Renal pelvis (tissue), 4 donors: ENCODE data around the gene TMEM80. TPM values are rescaled to one million over a fixed set of nuclear protein-coding genes. Genes with fewer than 3 reads are reported as not detected.
"Not testable (repeated sequence)": the region's sequence is repeated elsewhere in the genome, so short reads cannot be mapped to it uniquely, and the experiment has no call there.

Experiments used
- DNase-seq: peaks from one replicate; pipeline ENCODE4 v3.0.0-alpha.2; 2013
- polyA plus RNA-seq, 3 donors: library from polyadenylated mRNA; unstranded; fragments of 120-200 nt; gene quantifications; one replicate each; pipeline ENCODE4 v1.2.1, GENCODE V29; 2013; ENCODE audit not compliant: insufficient read length in 3 of 3

The TMEM80 gene
- polyA plus RNA-seq, 3 donors: 41.9 to 62.1 (median 59.9) TPM

DNA sequence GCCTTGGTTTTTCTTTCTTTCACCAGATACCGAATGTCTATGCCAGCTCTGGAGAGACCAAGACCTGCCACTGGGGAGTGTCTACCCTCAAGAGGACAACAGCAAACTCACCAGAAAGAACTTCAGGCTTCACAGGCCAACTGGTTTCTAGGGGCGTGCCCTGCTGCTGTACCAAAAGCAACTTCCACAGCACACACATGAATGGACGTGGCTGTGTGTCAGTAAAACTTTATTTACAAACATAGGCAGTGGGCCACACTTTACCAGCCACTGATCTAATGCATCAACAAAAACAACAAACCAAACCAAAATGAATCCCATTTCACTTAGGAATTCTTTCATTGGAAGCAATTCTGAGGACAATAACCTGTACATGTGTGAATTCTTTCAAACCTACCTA lies 17.3 kb upstream of the TMEM80 start:
- no peak for DNase-seq

DNA sequence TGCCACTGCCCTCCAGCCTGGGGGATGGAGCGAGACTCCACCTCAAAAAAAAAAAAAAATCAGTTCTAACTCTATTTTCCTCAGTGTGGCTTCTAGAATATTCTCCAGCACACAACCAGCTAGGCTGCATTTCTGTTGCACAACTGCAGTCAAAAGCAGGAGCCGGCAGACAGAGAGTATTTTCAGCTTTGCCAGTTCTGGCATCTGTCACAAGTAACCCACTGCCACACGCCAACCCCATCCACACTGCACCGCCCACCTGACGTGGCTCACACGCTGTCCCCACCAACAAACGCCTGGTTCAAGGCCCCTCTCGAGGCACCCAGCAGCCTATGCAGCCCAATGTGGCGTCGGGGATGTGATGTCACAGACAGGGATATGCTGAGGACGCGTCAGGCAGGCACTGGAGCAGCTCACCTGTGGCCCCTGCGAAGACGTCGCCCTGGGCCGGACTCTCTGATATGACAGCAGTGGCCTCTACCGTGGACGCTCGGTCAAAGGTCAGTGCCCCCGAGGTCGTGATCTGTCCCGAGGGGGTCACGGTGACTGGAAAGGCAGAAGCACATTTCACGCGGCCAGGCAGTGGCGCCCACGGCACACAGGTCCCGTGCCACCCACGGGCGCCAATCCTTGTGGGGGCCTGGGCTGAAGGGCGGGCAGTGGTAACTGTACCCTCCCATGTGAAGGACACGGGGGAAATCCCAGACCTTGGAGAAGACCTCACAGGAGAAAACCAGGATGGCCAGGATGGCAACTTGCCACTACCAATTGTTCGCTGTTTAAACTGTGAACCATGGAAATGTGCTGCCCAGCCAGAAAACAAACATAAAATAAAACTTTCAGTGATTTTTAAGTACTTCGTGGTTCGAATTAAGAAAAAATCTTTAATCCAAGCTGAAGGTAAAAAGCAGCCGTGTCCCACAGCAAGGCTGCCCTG lies 16.1 kb upstream of the TMEM80 start:
- no peak for DNase-seq

GRCh38 chr11:680476-680875 lies 15.1 kb upstream of the TMEM80 start:
- DNase-seq: no peak

DNA sequence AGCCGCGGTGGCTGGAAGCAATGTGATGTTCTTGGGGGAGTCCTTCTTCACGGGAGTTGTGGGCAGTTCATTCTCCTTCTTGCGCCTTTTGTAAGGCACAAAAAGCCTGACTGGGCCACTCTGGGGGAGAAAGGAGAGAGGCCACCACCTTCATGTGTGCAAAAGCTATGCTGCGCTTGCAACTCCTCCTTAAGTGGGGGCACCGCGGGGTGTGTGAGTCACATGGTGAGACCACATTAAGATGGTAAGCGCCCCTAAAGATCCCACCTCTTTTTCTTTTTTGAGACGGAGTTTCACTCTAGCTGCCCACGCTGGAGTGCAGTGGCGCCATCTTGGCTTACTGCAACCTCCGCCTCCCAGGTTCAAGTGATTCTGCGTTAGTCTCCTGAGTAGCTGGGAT lies 14.6 kb upstream of the TMEM80 start:
- no peak for DNase-seq

DNA sequence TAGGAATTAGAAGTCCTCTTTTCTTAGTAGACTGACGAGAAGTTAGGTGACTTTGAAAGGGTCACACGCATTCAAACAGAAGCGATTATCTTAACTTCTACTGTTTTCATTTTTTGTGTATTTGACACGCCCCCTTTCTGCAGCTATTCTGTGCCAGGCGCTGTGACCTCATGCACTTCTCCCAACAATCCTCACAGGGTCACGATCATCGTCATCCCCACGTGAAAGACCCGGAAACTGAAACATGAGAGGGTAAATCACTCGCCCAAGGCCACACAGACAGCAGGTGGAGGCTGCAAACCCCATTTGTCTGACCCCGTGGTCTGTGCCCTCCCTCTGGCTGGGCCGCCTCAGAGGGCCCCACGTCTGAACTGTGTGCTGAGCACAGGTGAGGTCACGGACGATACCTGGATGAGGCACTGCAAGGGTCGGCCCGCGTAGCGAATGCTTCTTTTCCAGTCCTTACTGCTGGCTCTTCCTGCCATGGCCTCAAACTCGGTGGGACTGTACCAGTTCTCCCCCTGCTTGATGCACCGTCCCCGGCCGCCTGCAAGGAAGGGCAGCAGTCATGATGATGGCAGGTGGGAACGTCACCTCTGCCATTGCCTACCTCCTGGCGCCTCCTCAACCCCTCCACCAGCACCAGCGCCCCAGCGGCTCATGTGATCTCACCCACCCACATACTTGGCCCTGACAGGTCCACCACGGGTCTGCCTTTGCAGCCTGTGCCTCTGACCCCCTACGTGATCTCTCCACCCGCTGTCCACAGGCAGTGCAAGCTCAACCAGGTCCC lies 9.0 kb upstream of the TMEM80 start:
- DNase-seq: no peak

DNA sequence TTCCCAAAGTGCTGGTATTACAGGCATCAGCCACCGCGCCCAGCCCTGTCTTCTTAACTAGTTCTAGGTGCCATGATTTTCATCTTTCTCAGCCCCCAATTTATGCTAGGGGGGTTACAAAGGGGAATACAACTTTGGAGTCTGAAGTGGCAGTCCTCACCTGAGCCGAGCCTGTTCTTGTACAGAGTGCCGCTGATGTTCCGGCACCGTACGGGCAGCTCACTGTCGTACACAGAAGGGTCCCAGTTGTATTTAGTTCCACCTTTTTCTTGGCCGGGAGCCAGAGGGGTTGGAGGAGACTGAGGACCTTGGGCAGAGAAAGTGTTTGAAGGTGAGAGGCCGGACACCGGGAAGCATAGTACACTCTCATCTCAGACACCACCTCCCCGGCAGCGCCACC lies 7.9 kb upstream of the TMEM80 start:
- DNase-seq: no peak

DNA sequence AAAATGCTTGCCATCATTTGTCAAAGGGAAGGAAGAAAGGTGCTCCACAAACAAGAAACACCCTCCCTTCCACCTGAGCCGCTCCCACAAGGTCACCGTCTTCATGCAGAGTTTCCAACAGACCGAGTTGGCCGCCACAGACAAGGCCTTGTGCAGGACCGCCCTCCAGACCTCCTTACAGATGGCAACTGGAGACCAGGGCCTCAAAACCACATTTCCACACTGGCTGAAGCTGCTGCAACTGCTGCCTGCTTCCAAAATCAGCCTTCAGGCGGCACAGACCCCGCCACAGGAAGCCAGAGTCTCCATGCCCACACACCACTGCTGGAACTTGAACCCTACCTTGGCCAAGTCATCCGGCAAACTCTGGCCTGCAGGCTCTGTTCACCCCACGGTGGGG lies 6.9 kb upstream of the TMEM80 start:
- DNase-seq: no peak

- no peak for DNase-seq
Observed at GRCh38 chr11:689625-690024, 6.0 kb upstream of the TMEM80 start.

GRCh38 chr11:690244-690643 lies 5.4 kb upstream of the TMEM80 start:
- DNase-seq: not testable (repeated sequence)

DNA sequence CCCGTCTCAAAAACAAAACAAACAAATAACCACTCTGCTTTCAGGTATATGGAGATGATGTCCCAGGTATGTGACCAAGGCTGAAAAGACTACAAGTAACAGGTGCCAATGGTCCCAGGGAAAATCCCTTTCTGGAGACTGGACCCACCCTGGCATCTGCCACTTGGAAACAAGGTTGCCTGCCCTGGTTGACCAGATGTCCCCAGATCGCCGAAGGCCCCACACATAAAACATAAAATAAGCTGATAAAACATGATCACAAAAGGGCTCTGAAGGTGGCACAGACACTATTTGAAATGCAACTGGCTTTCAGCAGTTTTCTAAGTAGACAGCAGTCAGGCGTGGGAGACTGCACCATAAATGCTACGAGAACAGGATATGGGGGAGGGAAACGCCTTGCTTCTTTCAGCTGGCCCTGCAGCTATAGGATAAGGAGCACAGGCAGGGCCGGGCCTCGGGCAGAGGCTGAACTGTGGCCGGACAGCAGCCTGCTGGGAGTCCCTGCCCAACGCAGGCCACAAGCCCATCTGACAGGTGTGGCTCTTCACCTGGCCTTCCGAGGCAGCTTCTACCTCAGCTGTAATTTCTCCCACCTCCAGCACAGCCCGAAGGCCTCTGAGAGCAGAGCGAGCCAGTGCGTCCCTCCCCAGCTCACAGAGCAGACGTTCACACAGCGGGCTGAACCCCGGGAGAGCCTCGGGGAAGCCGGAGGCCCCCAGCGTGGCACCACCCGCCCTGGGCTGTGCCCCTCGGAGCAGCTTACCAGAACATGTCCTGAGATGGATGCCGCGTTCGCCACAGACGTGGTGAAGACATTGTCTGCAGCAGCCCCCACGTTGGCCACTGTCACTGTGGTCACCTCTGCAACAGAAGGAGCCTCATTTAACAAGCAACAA lies 4.6 kb upstream of the TMEM80 start:
- DNase-seq: peak; percentile 69

- DNase-seq: no peak
Observed at GRCh38 chr11:691710-692590, 3.7 kb upstream of the TMEM80 start.

DNA sequence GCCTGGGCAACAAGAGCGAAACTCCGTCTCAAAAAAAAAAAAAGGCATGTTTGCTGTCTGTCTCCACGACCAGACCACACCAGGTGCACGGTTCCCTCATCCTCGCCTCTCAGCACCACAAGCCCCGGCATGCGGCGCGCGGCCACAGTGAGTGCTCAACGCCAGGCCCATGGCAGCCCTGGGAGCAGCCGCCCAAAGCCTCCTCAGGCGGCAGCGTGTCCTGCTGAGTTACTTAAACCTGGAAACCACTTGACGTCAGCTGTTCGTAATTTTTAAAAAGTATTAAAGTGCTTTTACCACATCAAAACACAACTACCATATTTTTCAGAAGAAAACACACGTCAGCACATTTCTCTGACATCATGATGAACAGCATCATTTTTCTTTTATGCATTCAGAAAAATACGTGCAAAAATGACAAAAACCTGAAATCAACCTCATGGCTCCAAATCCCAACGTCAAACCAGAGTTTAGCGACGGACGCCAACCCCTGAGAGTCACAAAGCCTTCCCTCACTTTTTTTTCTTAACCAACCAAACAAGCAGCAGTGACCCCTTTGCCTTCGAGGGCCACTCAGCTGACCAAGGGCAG lies 2.7 kb upstream of the TMEM80 start:
- no peak for DNase-seq

GRCh38 chr11:693415-693831 lies 2.2 kb upstream of the TMEM80 start:
- no peak for DNase-seq

DNA sequence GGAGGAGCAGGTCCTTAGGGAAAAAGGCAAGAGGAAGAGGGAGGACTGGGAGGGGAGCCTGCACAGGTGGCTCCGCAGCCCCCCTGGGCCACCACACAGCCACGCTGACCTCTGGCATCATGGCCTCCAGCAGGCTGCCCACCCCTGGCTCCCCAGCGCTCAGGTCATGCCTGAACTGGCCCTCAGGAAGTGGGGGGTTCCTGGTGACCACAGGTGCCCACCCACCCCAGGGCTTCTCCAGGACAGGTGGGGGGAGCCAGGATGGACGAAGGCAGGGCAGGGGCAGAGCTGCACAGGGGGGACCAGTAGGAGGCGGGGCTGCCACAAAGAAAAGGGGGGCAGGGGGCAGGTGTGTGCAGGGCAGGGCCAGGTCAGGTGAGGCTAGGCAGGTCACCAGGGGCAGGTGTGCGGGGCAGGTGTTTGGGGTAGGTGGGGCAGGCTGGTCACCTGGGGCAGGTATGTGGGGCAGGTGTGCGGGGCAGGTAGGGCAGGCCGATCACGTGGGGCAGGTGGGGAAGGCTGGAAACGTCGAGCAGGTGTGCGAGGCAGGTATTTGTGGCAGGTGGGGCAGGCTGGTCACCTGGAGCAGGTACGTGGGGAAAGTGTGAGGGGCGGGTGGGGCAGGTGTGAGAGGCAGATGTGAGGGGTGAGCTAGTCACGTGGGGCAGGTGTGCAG lies 1.6 kb upstream of the TMEM80 start:
- DNase-seq: no peak

- peak; percentile 97 for DNase-seq
Observed at GRCh38 chr11:694563-695287, 891 bp upstream of the TMEM80 start, which contains the start of gene DEAF1. Gene DEAF1, minus strand, starts transcription at chr11:695222. Its CDS starts 175 bp downstream, at chr11:695047.

- no peak for DNase-seq
Observed at GRCh38 chr11:695288-695537, 403 bp upstream of the TMEM80 start.

DNA sequence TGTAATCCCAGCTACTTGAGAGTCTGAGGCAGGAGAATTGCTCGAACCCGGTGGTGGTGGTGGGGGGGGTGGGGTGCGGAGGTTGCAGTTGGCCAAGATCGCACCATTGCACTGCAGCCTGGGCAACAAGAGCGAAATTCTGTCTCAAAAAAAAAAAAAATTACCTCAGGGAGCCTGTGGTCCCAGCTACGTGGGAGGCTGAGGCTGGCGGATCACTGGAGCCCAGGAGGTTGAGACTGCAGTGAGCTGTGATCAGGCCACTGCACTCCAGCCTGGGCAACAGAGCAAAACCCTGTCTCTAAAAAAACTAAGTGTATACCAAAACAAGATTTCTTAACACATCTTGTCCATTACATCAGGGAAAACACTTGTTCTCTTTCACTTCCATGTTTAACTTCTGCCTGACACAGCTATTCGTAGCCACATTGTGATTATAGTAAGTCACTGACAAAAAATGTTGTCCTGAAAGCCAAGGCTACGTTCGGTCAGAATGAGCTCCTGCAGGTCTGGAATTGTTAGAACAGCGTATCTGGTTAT lies 1.4 kb downstream of the TMEM80 start:
- no peak for DNase-seq

DNA sequence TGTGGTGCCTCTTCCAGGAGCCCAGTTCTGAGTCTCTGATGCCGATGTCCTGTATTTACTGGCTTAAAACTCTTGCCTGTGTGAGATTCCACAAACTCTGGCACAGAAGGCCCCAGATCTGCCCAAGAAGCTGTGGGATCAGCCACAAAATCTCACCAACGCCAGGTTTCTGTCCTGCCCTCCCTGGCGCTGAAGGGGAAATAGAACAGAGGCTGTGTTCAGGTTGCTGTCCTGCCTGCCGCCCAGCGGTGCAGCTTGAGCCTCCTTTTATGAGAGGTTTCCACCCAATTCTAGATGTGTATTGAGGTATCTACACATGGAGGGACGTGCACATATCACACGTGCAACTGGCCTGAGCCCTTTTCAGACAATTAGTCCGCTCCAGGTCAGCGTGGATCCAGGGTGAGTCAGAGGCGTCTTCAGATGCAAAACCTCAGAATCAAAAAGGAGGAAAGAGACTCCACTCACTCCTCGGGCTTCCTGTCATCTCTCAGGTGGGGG lies 2.2 kb downstream of the TMEM80 start:
- no peak for DNase-seq
